LNCaP clone FGC (cell line): ENCODE data around the gene POLR2I.
"Not testable (repeated sequence)": the region's sequence is repeated elsewhere in the genome, so short reads cannot be mapped to it uniquely, and the experiment has no call there.

Experiments used
- DNase-seq: peaks from one replicate; pipeline ENCODE4 v3.0.0-alpha.2; 2011; ENCODE audit warnings: low read depth
- H3K4me3 ChIP-seq: 2 replicates; pipeline ENCODE4 v1.5.1; 2011; ENCODE audit warnings: mild to moderate bottlenecking, low read depth, low read length, control low read depth
- CTCF ChIP-seq: IDR thresholded peaks from 2 replicates; pipeline ENCODE4 v1.5.1; 2012; ENCODE audit warnings: mild to moderate bottlenecking; ENCODE audit not compliant: control insufficient read depth, insufficient read depth; ENCODE audit errors: extremely low read depth

The POLR2I gene

GRCh38 chr19:36079389-36079945 lies 35.2 kb downstream of the POLR2I start:
- TF ChIP-seq CTCF: no peak
- DNase-seq: no peak
- no peak overlapping the region for H3K4me3 ChIP-seq

GRCh38 chr19:36073121-36073876 lies 41.4 kb downstream of the POLR2I start:
- TF ChIP-seq CTCF: no peak
- no peak for DNase-seq
- no peak overlapping the region for H3K4me3 ChIP-seq

- TF ChIP-seq CTCF: no peak
- no peak for DNase-seq
- no peak overlapping the region for H3K4me3 ChIP-seq
Measured at GRCh38 chr19:36072081-36072480, 42.6 kb downstream of the POLR2I start.

- not testable (repeated sequence) for DNase-seq, H3K4me3 ChIP-seq
Measured at GRCh38 chr19:36068810-36069499, 45.7 kb downstream of the POLR2I start.

- no peak overlapping the region for H3K4me3 ChIP-seq
- no peak for TF ChIP-seq CTCF
- no peak for DNase-seq
Measured at GRCh38 chr19:36067681-36068080, 47.0 kb downstream of the POLR2I start.

GRCh38 chr19:36064826-36065225 lies 49.8 kb downstream of the POLR2I start:
- TF ChIP-seq CTCF: no peak
- DNase-seq: no peak
- no peak overlapping the region for H3K4me3 ChIP-seq
